GM19324 (cell line): ENCODE results near the gene SPSB1.
A peak's percentile ranks its signal among the peaks of the same experiment; 100 is the strongest.

Experiments used
- ATAC-seq: cut with Tn5 transposase; IDR thresholded peaks from one replicate; pipeline ENCODE4 v1.9.1; 2021; ENCODE audit warnings: mild to moderate bottlenecking, moderate library complexity; ENCODE audit not compliant: unreplicated experiment, low FRiP score

The SPSB1 gene

GRCh38 chr1:9258629-9259028 lies 34.1 kb upstream of the SPSB1 start:
- ATAC-seq, result no peak

DNA sequence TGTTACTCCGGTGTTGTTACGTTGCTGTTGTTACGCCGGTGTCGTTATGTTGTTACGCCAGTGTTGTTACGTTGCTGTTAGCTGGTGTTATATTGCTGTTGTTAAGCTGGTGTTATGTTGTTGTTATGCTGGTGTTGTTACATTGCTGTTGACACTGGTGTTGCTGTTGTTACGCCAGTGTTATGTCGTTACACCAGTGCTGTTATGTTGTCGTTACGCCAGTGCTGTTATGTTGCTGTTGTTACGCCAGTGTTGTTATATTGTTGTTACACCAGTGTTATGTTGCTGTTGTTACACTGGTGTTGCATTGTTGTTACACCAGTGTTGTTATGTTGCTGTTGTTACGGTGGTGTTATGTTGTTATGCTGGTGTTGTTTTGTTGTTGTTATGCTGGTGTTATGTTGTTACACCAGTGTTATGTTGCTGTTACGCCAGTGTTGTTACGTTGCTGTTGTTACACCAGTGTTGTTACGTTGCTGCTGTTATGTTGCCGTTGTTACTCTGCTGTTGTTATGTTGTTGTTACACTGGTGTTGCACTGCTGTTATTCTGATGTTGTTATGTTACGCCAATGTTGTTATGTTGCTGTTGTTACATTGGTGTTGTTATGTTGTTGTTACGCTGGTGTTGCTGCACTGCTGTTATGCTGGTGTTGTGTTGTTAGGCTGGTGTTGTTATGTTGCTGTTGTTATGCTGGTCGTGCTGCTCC lies 32.5 kb upstream of the SPSB1 start:
- ATAC-seq, result no peak

GRCh38 chr1:9261496-9261895 lies 31.2 kb upstream of the SPSB1 start:
- ATAC-seq, result no peak

DNA sequence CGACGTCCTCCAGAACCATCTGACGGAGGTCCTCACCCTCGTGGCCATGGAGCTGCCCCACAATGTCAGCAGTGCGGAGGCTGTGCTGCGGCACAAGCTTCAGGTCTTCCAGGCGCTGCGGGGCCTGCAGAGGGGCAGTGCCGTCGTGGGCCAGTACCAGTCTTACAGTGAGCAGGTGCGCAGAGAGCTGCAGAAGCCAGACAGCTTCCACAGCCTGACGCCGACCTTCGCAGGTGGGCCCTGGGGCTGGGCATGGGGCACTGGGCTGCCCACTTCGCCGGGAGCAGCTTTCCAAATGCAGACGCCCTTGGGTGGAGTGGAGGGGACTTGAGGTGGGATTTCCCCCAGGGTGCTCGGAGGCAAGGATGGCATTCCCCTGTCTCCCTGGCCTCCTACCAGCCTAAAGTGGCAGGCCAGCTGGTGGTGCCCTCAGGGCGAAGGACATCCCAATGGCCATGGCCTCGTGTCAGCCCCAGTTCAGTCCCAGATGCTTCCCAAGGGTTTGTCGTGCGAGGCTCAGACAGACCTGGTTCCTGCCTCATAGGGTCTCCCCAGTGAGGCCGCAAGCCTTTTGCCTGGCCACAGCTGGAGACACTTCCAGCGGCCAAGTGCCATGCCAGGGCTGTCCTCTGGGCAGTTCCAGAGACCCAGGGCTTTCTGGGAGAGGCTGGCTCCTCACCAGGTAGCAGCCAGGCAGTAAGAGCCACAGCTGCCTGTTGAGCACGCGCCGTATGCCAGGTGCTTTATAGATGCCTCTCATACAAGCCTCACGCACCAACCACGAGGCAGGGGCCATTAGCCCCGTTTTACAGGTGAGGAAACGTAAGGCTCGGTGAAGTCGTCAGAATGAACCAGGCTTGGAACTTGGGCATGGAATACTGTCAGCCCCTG lies 30.4 kb upstream of the SPSB1 start:
- ATAC-seq, result no peak

- no peak for ATAC-seq
Observed at GRCh38 chr1:9263276-9263855, 29.3 kb upstream of the SPSB1 start.

DNA sequence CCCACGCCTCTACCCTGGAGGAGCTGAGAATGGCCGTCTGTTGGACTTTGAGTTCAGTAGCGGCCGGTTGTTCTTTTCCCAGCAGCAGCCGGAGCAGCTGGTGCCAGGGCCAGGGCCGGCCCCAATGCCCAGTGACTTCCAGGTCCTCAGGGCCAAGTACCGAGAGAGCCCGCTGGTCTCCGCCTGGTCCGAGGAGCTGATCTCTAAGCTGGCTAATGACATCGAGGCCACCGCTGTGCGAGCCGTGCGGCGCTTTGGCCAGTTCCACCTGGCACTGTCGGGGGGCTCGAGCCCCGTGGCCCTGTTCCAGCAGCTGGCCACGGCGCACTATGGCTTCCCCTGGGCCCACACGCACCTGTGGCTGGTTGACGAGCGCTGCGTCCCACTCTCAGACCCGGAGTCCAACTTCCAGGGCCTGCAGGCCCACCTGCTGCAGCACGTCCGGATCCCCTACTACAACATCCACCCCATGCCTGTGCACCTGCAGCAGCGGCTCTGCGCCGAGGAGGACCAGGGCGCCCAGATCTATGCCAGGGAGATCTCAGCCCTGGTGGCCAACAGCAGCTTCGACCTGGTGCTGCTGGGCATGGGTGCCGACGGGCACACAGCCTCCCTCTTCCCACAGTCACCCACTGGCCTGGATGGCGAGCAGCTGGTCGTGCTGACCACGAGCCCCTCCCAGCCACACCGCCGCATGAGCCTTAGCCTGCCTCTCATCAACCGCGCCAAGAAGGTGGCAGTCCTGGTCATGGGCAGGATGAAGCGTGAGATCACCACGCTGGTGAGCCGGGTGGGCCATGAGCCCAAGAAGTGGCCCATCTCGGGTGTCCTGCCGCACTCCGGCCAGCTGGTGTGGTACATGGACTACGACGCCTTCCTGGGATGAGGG lies 28.5 kb upstream of the SPSB1 start:
- ATAC-seq, result no peak

- ATAC-seq, result no peak
Observed at GRCh38 chr1:9265037-9265436, 27.7 kb upstream of the SPSB1 start.

DNA sequence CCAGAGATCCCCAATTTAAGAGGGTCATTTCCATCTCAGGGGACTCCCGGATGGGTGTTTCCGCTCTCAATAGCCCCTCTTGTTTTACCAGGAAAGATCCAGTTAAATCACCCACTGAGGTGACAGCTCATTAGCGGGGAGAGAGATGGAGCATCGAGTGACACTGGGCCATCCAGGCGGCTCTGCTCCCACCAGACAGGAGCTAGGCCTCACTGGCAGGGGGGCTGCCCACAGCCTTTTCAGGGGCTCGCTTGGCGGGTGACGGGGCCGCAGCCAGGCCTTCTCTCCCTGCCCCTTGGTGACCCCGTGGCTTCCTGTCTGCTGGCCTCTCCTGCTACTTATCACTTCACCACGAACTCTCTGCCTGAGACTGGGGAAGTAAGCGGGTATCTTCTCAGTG lies 26.7 kb upstream of the SPSB1 start:
- no peak for ATAC-seq

DNA sequence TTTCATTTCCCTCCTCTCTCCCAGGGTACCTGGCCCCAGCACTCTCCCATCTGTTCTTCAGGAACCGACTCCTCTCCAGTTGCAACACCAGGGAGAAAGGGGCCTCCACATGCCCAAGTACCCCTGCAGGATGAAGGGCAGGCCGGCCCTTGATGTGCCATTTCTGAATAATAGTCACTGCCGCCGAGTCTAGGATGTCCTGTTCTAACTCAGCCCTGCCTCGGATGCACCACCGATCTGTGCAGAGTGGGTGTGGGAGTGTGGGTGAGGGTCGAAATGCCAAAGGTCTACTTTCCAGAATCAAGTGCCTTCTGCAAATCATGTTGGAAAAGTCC lies 25.4 kb upstream of the SPSB1 start:
- no peak for ATAC-seq

GRCh38 chr1:9267827-9268581 lies 24.7 kb upstream of the SPSB1 start:
- ATAC-seq, result no peak

DNA sequence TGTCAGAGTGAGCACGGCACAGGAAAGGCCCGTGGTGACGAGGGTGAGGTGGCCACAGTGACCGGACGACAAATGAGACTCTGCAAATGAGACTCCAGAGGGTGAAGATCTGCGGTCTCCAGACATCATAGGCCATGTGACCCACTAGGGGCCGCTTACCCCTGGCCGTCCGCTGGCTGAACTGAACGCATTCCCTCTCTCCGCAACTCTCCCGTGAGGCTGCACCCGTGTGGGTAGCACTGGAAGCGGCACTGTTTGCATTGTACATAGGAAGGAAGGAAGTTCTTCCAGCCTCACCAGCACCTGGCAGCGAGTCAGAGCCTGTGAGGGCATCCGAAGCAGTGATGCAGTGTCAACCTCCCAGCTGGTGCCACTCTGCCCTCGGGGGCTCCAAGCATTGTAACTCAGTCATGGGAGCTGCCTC lies 23.6 kb upstream of the SPSB1 start:
- ATAC-seq, result no peak

- no peak for ATAC-seq
Observed at GRCh38 chr1:9269721-9270120, 23.0 kb upstream of the SPSB1 start.

- no peak for ATAC-seq
Observed at GRCh38 chr1:9270290-9270883, 22.3 kb upstream of the SPSB1 start.

GRCh38 chr1:9271283-9271682 lies 21.4 kb upstream of the SPSB1 start:
- no peak for ATAC-seq

- ATAC-seq, result no peak
Observed at GRCh38 chr1:9271861-9272595, 20.7 kb upstream of the SPSB1 start.

GRCh38 chr1:9273177-9273576 lies 19.5 kb upstream of the SPSB1 start:
- ATAC-seq, result no peak

- no peak for ATAC-seq
Observed at GRCh38 chr1:9275161-9275560, 17.5 kb upstream of the SPSB1 start.

- peak; percentile 87 for ATAC-seq
Observed at GRCh38 chr1:9275567-9276034, 17.1 kb upstream of the SPSB1 start.

- ATAC-seq, result no peak
Observed at GRCh38 chr1:9278116-9278515, 14.6 kb upstream of the SPSB1 start.
